SK-N-SH (cell line): ENCODE measurements around the gene ACTN4. TPM values are rescaled to one million over a fixed set of nuclear protein-coding genes. Genes with fewer than 3 reads are reported as not detected.
A peak's percentile ranks its signal among the peaks of the same experiment; 100 is the strongest.

ENCODE experiments used
- CTCF ChIA-PET: fragments of 300-600, 350-600 bp; formaldehyde crosslinking; extraction: SDS; loops from one replicate; lab custom pipeline; 2021; lab: Yijun Ruan, JAX
- POLR2A ChIA-PET: fragments of 350-600 bp; sonication (Branson Sonifier 250); formaldehyde crosslinking; extraction: SDS; loops from one replicate; lab custom pipeline; 2020; ENCODE audit warnings: antibody characterized with exemption, inconsistent platforms; lab: Yijun Ruan, JAX
- DNase-seq: peaks from one replicate; pipeline ENCODE4 v3.0.0; 2012
- H2AFZ ChIP-seq: fragments of 200-600 bp; sonication (generic); 2 replicates; pipeline ENCODE4 v1.8.1; 2016; ENCODE audit warnings: antibody characterized with exemption, mild to moderate bottlenecking, low read depth
- H3F3A ChIP-seq: fragments of 200-600 bp; sonication (generic); replicated peaks from 2 replicates; pipeline ENCODE3; 2016; ENCODE audit warnings: antibody characterized with exemption, mild to moderate bottlenecking; ENCODE audit not compliant: insufficient read depth
- H3K27ac ChIP-seq, 2 experiments: fragments of 200-500 bp in 1 of 2; fragments of 200-600 bp in 1 of 2; sonication (Bioruptor generic) in 1 of 2; sonication (generic), shearing (Covaris generic) in 1 of 2; 2 replicates each; pipeline versions ENCODE4 v1.5.1 to v1.6.1; 2014 to 2016; ENCODE audit warnings: low read depth in 2 of 2, inconsistent platforms in 1 of 2, low read length in 1 of 2, mild to moderate bottlenecking in 1 of 2, mixed read lengths in 1 of 2
- H3K27me3 ChIP-seq: fragments of 200-600 bp; sonication (generic), shearing (Covaris generic); 2 replicates; pipeline ENCODE4 v1.6.1; 2016; ENCODE audit warnings: mixed run types; ENCODE audit not compliant: insufficient read depth
- H3K36me3 ChIP-seq, 2 experiments: fragments of 200-500 bp in 1 of 2; fragments of 200-600 bp in 1 of 2; sonication (Bioruptor generic) in 1 of 2; sonication (generic) in 1 of 2; replicated peaks in 1 of 2; 2 replicates each; pipeline versions ENCODE3 to v1.5.1; 2014 to 2016; ENCODE audit warnings: low read length in 1 of 2, mild to moderate bottlenecking in 1 of 2; ENCODE audit not compliant: insufficient read depth in 2 of 2, control insufficient read depth in 1 of 2
- H3K4me1 ChIP-seq, 2 experiments: fragments of 200-500 bp in 1 of 2; fragments of 200-600 bp in 1 of 2; sonication (Bioruptor generic) in 1 of 2; sonication (generic), shearing (Covaris generic) in 1 of 2; 2 replicates each; pipeline versions ENCODE4 v1.5.1 to v1.6.1; 2014 to 2016; ENCODE audit warnings: low read depth in 1 of 2, low read length in 1 of 2, mixed run types in 1 of 2; ENCODE audit not compliant: insufficient read depth in 2 of 2, control insufficient read depth in 1 of 2
- H3K4me2 ChIP-seq: fragments of 200-600 bp; sonication (generic), shearing (Covaris generic); 2 replicates; pipeline ENCODE4 v1.6.1; 2017; ENCODE audit warnings: mixed run types
- H3K4me3 ChIP-seq, 2 experiments: fragments of 200-500 bp in 1 of 2; fragments of 200-600 bp in 1 of 2; sonication (Bioruptor generic) in 1 of 2; sonication (generic), shearing (Covaris generic) in 1 of 2; 2 replicates each; pipeline versions ENCODE4 v1.5.1 to v1.8.1; 2014 to 2016; ENCODE audit warnings: low read depth in 2 of 2, inconsistent platforms in 1 of 2, low read length in 1 of 2, mild to moderate bottlenecking in 1 of 2, mixed read lengths in 1 of 2, moderate library complexity in 1 of 2
- H3K79me2 ChIP-seq: fragments of 200-600 bp; sonication (generic); 2 replicates; pipeline ENCODE4 v1.8.1; 2017; ENCODE audit warnings: mild to moderate bottlenecking; ENCODE audit not compliant: insufficient read depth
- H3K9ac ChIP-seq: fragments of 200-600 bp; sonication (generic); 2 replicates; pipeline ENCODE4 v1.6.1; 2017; ENCODE audit warnings: mixed run types
- H3K9me2 ChIP-seq: fragments of 200-600 bp; sonication (generic); 2 replicates; pipeline ENCODE4 v1.6.1; 2017; ENCODE audit warnings: mixed run types
- H3K9me3 ChIP-seq: fragments of 200-600 bp; sonication (generic); 2 replicates; pipeline ENCODE4 v1.6.1; 2017; ENCODE audit warnings: mixed run types, mild to moderate bottlenecking, moderate library complexity
- H4K20me1 ChIP-seq: fragments of 200-600 bp; sonication (generic); 2 replicates; pipeline ENCODE4 v1.6.1; 2017; ENCODE audit warnings: mild to moderate bottlenecking, mixed run types; ENCODE audit not compliant: insufficient read depth
- ELF1 ChIP-seq: IDR thresholded peaks from 2 replicates; pipeline ENCODE4 v1.4.0; 2012
- EP300 ChIP-seq, 2 experiments: IDR thresholded peaks; 2 replicates each; pipeline versions ENCODE4 v1.4.0 to v1.6.1; 2012; ENCODE audit warnings: borderline replicate concordance in 1 of 2, low read depth in 1 of 2, low read length in 1 of 2
- EZH2phosphoT487 ChIP-seq: fragments of 200-600 bp; sonication (generic); IDR thresholded peaks from 2 replicates; pipeline ENCODE4 v1.6.1; 2017; ENCODE audit warnings: low read depth, mixed run types, mild to moderate bottlenecking, antibody characterized with exemption, moderate library complexity, borderline replicate concordance
- MEF2A ChIP-seq: IDR thresholded peaks from 2 replicates; pipeline ENCODE4 v1.4.0; 2012; ENCODE audit warnings: low read depth, borderline replicate concordance
- NFIC ChIP-seq: IDR thresholded peaks from 2 replicates; pipeline ENCODE4 v1.4.0; 2012; ENCODE audit warnings: borderline replicate concordance
- NRF1 ChIP-seq: IDR thresholded peaks from 2 replicates; pipeline ENCODE4 v1.6.1; 2012; ENCODE audit warnings: low read depth, mild to moderate bottlenecking, low read length
- RFX5 ChIP-seq: IDR thresholded peaks from 2 replicates; pipeline ENCODE4 v1.6.1; 2012; ENCODE audit warnings: mild to moderate bottlenecking, improper control_type of control experiment, low read length
- RXRA ChIP-seq: IDR thresholded peaks from 2 replicates; pipeline ENCODE4 v1.4.0; 2012; ENCODE audit warnings: low read depth, mild to moderate bottlenecking, borderline replicate concordance
- SIN3A ChIP-seq: IDR thresholded peaks from 2 replicates; pipeline ENCODE4 v1.6.1; 2012; ENCODE audit warnings: low read depth, mild to moderate bottlenecking, low read length, moderate library complexity, borderline replicate concordance
- TCF12 ChIP-seq: IDR thresholded peaks from 2 replicates; pipeline ENCODE4 v1.4.0; 2012
- TEAD4 ChIP-seq: IDR thresholded peaks from 2 replicates; pipeline ENCODE4 v1.4.0; 2012; ENCODE audit warnings: mild to moderate bottlenecking, borderline replicate concordance; ENCODE audit not compliant: insufficient read depth
- WGBS: methylation state at CpG from one replicate; pipeline ENCODE4 v1.1.6; 2017; ENCODE audit warnings: low lambda C conversion rate; 5-methylcytosine and 5-hydroxymethylcytosine counted together
- polyA plus RNA-seq, 3 experiments: library from polyadenylated mRNA; depleted of rRNA; stranded (reverse); fragments of >200 nt; gene quantifications; 2 replicates each; pipeline ENCODE4 v1.2.3, GENCODE V29; 2012
- TF ChIP-seq, protein P1 (sequence below): IDR thresholded peaks from 2 replicates; pipeline ENCODE4 v1.4.0; 2012; ENCODE audit warnings: low read depth, borderline replicate concordance
- TF ChIP-seq, protein P2 (sequence below): IDR thresholded peaks from 2 replicates; pipeline ENCODE4 v1.4.0; 2012; ENCODE audit warnings: low read depth
- TF ChIP-seq, protein P3 (sequence below): IDR thresholded peaks from 2 replicates; pipeline ENCODE4 v1.6.1; 2012; ENCODE audit warnings: mild to moderate bottlenecking, low read depth, low read length, moderate library complexity
- TF ChIP-seq, protein P4 (sequence below): fragments of 150-350 bp; IDR thresholded peaks from 2 replicates; pipeline ENCODE4 v1.6.1; 2017; ENCODE audit warnings: antibody characterized with exemption, low read length, low read depth, borderline replicate concordance
- TF ChIP-seq, protein P5 (sequence below): fragments of 150-350 bp; IDR thresholded peaks from 2 replicates; pipeline ENCODE4 v1.6.1; 2016; ENCODE audit warnings: mild to moderate bottlenecking, low read depth, low read length

Gene ACTN4
- polyA plus RNA-seq, 1 of the 3 experiments (the other 2 are of a cell fraction): 598 TPM

DNA sequence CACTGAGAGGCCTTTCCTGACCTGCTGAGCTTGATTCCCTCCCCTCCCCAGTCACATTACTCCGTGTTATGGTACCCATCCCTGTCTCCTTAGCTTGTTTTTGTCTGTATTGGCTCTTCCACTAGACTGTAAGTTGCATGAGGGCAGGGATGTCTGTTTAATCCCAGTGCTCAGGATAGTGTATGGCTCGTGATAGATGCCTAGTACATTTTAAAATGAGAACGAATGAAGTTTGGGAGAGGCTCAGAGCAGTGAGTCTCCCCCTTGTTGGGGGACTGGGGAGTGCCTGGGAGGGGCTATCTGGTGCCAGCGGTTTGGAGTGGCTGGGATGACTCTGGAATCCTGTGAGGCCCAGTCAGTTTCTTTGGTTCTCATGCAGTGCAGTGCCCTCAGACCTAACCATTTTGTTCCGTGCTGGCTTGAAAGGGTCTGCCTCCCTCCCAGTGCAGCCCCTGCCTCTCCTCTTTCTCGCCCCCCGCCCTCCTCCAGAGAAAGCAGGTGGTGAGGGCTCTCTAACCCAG is 35.5 kb downstream of the ACTN4 start:
- Histone ChIP-seq H4K20me1 (peaks cover 19% of the 10 kb centered on the region; the same call in 1 of the 2 replicates), H3K9me2 (no peaks in the 10 kb centered on the region), H3K4me1 (peaks cover 41 to 59% of the 10 kb centered on the region in 2 experiments; a peak in 3 of 4 replicates), H3K27ac (peak overlapping the region; percentile 64 to 99), H3K9me3 (no peaks in the 10 kb centered on the region), H3K36me3 (peaks cover 0 to 18% of the 10 kb centered on the region in 2 experiments), H3K27me3 (no peaks in the 10 kb centered on the region), H3K4me3 (no peak overlapping the region), H3F3A (peaks cover 64% of the 10 kb centered on the region), H2AFZ (no peak overlapping the region), H3K79me2 (peaks cover 91% of the 10 kb centered on the region), H3K9ac (peak overlapping the region; percentile 73; the same call in 1 of the 2 replicates), H3K4me2 (peak overlapping the region; percentile 66)
- no peak for DNase-seq
- TF ChIP-seq, protein P1, sequence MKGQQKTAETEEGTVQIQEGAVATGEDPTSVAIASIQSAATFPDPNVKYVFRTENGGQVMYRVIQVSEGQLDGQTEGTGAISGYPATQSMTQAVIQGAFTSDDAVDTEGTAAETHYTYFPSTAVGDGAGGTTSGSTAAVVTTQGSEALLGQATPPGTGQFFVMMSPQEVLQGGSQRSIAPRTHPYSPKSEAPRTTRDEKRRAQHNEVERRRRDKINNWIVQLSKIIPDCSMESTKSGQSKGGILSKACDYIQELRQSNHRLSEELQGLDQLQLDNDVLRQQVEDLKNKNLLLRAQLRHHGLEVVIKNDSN: no peak
- TF ChIP-seq RXRA (no peak), EZH2phosphoT487 (no peak)
- 84% methylated on average over 7 of the region's 7 CpGs for WGBS
- ChIA-PET CTCF (no interaction called here), POLR2A (no interaction called here)

DNA sequence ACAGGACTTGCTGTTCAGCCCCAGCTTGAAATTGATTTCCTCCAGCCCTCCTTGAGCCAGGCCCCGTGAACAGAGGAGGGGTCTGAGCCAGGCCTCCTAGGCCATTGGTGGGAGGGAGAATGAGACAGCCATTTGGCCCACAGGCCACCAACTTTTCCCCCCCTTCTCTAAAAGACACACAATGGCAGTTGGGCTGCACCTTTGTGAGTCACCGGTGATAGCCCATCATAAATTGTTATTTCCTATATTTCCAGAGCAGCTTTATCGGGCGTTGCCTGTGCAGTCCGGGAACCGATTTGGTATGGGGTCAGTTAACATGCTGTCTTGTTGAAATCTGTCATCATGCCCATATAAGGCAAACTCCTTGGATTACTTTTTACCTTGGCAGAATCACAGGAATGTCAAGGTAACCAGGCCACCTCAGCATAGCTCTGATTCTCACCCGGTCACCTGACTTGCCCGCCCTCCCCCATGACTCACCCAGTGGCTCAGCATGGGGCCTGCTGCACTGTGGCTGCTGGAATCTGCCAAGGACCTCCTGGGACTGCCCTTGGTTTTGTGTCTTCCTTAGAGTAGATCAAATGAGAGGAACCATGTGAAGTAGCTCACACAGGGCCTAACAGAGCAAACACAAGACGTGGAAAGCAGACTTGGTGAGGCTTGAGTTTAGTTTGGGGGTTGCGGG is 36.1 kb downstream of the ACTN4 start:
- CTCF ChIA-PET: interaction anchor here (0.7 kb wide), 1 partner anchor 98 kb away, joined by 3 read pairs; no protein-coding TSS in a partner anchor
- peak; percentile 91; the same call in 1 of the 2 replicates for TF ChIP-seq RXRA
- no peak for TF ChIP-seq RFX5
- TF ChIP-seq TCF12: peak; percentile 90
- TF ChIP-seq EP300 (IDR thresholded peaks at IDR 0.05; ENCODE audit: borderline replicate concordance in 1 of 2, low read depth in 1 of 2, low read length in 1 of 2): peak in 1 of 2 experiments; percentile 89; a peak in 2 of 4 replicates
- TF ChIP-seq, protein P2, sequence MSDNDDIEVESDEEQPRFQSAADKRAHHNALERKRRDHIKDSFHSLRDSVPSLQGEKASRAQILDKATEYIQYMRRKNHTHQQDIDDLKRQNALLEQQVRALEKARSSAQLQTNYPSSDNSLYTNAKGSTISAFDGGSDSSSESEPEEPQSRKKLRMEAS: peak; percentile 83; the same call in 1 of the 2 replicates
- TF ChIP-seq, protein P3, sequence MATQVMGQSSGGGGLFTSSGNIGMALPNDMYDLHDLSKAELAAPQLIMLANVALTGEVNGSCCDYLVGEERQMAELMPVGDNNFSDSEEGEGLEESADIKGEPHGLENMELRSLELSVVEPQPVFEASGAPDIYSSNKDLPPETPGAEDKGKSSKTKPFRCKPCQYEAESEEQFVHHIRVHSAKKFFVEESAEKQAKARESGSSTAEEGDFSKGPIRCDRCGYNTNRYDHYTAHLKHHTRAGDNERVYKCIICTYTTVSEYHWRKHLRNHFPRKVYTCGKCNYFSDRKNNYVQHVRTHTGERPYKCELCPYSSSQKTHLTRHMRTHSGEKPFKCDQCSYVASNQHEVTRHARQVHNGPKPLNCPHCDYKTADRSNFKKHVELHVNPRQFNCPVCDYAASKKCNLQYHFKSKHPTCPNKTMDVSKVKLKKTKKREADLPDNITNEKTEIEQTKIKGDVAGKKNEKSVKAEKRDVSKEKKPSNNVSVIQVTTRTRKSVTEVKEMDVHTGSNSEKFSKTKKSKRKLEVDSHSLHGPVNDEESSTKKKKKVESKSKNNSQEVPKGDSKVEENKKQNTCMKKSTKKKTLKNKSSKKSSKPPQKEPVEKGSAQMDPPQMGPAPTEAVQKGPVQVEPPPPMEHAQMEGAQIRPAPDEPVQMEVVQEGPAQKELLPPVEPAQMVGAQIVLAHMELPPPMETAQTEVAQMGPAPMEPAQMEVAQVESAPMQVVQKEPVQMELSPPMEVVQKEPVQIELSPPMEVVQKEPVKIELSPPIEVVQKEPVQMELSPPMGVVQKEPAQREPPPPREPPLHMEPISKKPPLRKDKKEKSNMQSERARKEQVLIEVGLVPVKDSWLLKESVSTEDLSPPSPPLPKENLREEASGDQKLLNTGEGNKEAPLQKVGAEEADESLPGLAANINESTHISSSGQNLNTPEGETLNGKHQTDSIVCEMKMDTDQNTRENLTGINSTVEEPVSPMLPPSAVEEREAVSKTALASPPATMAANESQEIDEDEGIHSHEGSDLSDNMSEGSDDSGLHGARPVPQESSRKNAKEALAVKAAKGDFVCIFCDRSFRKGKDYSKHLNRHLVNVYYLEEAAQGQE: peak; percentile 15; the same call in 1 of the 2 replicates
- no peak for TF ChIP-seq EZH2phosphoT487
- TF ChIP-seq NRF1: no peak
- TF ChIP-seq, protein P4, sequence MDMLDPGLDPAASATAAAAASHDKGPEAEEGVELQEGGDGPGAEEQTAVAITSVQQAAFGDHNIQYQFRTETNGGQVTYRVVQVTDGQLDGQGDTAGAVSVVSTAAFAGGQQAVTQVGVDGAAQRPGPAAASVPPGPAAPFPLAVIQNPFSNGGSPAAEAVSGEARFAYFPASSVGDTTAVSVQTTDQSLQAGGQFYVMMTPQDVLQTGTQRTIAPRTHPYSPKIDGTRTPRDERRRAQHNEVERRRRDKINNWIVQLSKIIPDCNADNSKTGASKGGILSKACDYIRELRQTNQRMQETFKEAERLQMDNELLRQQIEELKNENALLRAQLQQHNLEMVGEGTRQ: no peak
- TF ChIP-seq MEF2A: no peak
- TF ChIP-seq TEAD4: peak; percentile 85; the same call in 1 of the 2 replicates
- TF ChIP-seq, protein P5, sequence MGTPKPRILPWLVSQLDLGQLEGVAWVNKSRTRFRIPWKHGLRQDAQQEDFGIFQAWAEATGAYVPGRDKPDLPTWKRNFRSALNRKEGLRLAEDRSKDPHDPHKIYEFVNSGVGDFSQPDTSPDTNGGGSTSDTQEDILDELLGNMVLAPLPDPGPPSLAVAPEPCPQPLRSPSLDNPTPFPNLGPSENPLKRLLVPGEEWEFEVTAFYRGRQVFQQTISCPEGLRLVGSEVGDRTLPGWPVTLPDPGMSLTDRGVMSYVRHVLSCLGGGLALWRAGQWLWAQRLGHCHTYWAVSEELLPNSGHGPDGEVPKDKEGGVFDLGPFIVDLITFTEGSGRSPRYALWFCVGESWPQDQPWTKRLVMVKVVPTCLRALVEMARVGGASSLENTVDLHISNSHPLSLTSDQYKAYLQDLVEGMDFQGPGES: no peak
- TF ChIP-seq, protein P1: peak; percentile 90
- no peak for TF ChIP-seq ELF1
- TF ChIP-seq NFIC: peak; percentile 74
- no peak for TF ChIP-seq SIN3A

More for the DNA sequence above, 36.1 kb downstream of the ACTN4 start:
- WGBS: 18% methylated on average over 9 of the region's 10 CpGs
- Histone ChIP-seq H3K79me2 (peaks cover 91% of the 10 kb centered on the region), H3K27me3 (no peaks in the 10 kb centered on the region), H3K4me1 (peaks cover 41 to 60% of the 10 kb centered on the region in 2 experiments; a peak in 3 of 4 replicates), H2AFZ (no peak overlapping the region), H3K4me3 (no peak overlapping the region), H3K36me3 (peaks cover 0 to 14% of the 10 kb centered on the region in 2 experiments), H3K9me2 (no peaks in the 10 kb centered on the region), H3K9me3 (no peaks in the 10 kb centered on the region), H4K20me1 (peaks cover 13% of the 10 kb centered on the region; the same call in 1 of the 2 replicates), H3K9ac (peak overlapping the region; percentile 73), H3K4me2 (peak overlapping the region; percentile 66), H3K27ac (peak overlapping the region; percentile 64 to 99), H3F3A (peaks cover 66% of the 10 kb centered on the region)
- POLR2A ChIA-PET: no interaction called here
- DNase-seq: no peak
